Measurements from ENCODE around the gene RFT1.

Gene RFT1, protein sequence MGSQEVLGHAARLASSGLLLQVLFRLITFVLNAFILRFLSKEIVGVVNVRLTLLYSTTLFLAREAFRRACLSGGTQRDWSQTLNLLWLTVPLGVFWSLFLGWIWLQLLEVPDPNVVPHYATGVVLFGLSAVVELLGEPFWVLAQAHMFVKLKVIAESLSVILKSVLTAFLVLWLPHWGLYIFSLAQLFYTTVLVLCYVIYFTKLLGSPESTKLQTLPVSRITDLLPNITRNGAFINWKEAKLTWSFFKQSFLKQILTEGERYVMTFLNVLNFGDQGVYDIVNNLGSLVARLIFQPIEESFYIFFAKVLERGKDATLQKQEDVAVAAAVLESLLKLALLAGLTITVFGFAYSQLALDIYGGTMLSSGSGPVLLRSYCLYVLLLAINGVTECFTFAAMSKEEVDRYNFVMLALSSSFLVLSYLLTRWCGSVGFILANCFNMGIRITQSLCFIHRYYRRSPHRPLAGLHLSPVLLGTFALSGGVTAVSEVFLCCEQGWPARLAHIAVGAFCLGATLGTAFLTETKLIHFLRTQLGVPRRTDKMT

DNA sequence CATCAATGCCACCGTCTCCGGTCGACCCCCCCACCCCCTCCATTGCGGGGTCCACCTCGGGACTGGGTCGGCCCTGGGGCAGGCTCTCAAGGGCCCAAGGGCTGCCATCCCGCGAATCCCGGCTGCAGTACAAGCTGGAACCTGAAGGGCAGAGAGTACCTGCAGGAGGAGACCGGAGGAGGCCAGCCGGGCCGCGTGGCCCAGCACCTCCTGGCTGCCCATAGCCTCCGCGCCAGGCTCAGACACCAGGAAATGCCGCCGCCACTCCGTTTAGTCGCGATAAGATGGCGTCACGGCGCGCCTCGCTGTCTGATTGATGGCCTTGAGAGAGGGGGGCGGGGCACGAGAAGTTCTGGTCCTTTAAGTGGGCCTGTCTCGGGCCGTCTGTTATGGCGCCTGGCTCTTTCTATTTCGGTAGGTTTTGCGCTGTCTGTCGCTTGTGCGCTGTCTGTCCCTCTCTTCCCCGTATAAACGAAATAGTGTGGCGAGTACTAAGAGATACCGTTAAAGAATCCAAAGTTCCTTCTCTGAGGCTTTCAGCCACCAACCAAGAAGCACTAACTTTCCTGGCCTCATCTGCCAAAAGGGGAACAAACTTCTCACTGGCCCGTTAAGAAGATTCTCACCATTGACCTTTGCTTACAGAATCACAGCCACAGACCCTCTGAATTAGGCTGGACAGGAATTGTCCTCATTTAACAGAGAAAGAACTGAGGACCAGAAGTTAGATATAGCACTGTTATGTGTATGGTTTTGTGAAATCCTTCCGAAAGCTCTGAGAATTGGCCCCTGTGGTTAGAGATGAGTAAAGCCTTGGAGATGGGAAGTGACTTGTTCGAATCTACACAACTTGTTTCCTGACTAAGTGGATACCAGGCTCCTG, at the start of gene RFT1:
RFT1 (minus strand) TSS at position 257 of the 883 bp plus-strand sequence; CDS start at position 222, 35 bp downstream.
- Histone ChIP-seq H3K4me1 (ENCODE audit: control insufficient read depth, low read length) (peaks cover 32% of the 10 kb centered on the region), H3K27ac (ENCODE audit: low read depth, low read length) (peak within 1 kb of the TSS; percentile 65), H3K27me3 (ENCODE audit: control insufficient read depth, low read length) (no peaks in the 10 kb centered on the region)

DNA sequence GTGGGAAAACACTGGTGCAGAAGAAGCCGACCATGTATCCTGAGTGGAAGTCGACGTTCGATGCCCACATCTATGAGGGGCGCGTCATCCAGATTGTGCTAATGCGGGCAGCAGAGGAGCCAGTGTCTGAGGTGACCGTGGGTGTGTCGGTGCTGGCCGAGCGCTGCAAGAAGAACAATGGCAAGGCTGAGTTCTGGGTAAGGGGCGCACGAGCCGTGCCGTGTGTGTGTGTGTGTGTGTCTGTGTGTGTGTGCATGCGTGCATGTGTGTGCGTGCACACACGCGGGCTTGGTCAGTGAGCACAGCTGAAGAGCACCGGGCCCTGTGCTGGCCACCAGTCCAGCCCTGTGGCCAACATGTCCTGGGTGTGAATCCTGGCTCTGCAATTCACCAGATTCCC, 49.3 kb upstream of the RFT1 start:
- H4K20me1 ChIP-seq (ENCODE audit: control insufficient read depth, insufficient read depth, low read depth, low read length) = no peaks in the 10 kb centered on the region
- H3K4me1 ChIP-seq (ENCODE audit: control insufficient read depth, low read length) = peaks cover 72% of the 10 kb centered on the region
- peak overlapping the region; percentile 56 for H3K4me3 ChIP-seq (ENCODE audit: low read length)
- peaks cover 10% of the 10 kb centered on the region for H3F3A ChIP-seq (ENCODE audit: control insufficient read depth, insufficient read depth)
- H3K9me2 ChIP-seq (replicated peaks; ENCODE audit: control insufficient read depth, low read length) = no peaks in the 10 kb centered on the region
- H3K9me3 ChIP-seq (ENCODE audit: control insufficient read depth, insufficient read depth, low read length) = no peaks in the 10 kb centered on the region
- H3K27ac ChIP-seq (ENCODE audit: low read depth, low read length) = peak overlapping the region; percentile 88
- TF ChIP-seq, protein P1, sequence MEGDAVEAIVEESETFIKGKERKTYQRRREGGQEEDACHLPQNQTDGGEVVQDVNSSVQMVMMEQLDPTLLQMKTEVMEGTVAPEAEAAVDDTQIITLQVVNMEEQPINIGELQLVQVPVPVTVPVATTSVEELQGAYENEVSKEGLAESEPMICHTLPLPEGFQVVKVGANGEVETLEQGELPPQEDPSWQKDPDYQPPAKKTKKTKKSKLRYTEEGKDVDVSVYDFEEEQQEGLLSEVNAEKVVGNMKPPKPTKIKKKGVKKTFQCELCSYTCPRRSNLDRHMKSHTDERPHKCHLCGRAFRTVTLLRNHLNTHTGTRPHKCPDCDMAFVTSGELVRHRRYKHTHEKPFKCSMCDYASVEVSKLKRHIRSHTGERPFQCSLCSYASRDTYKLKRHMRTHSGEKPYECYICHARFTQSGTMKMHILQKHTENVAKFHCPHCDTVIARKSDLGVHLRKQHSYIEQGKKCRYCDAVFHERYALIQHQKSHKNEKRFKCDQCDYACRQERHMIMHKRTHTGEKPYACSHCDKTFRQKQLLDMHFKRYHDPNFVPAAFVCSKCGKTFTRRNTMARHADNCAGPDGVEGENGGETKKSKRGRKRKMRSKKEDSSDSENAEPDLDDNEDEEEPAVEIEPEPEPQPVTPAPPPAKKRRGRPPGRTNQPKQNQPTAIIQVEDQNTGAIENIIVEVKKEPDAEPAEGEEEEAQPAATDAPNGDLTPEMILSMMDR (IDR thresholded peaks at IDR 0.05; ENCODE audit: low read depth, low read length, poor library complexity, severe bottlenecking) = no peak
- no peak for TF ChIP-seq EZH2phosphoT487 (IDR thresholded peaks at IDR 0.05; ENCODE audit: borderline replicate concordance, low read length)
- H3K4me2 ChIP-seq (ENCODE audit: low read length) = peak overlapping the region; percentile 85
- H3K79me2 ChIP-seq (ENCODE audit: control insufficient read depth, low read length) = peaks cover 69% of the 10 kb centered on the region
- no peaks in the 10 kb centered on the region for H3K27me3 ChIP-seq (ENCODE audit: control insufficient read depth, low read length)
- peaks cover 80% of the 10 kb centered on the region for H3K36me3 ChIP-seq (ENCODE audit: control insufficient read depth, low read length)

More for the DNA sequence above, at the start of gene RFT1:
- Histone ChIP-seq H3K79me2 (ENCODE audit: control insufficient read depth, low read length) (peaks cover 46% of the 10 kb centered on the region), H3K4me2 (ENCODE audit: low read length) (peak within 1 kb of the TSS; percentile 89), H3K4me3 (ENCODE audit: low read length) (peak within 1 kb of the TSS; percentile 92), H3K36me3 (ENCODE audit: control insufficient read depth, low read length) (peaks cover 36% of the 10 kb centered on the region), H3K9me2 (replicated peaks; ENCODE audit: control insufficient read depth, low read length) (no peaks in the 10 kb centered on the region), H3K9me3 (ENCODE audit: control insufficient read depth, insufficient read depth, low read length) (no peaks in the 10 kb centered on the region), H3F3A (ENCODE audit: control insufficient read depth, insufficient read depth) (no peaks in the 10 kb centered on the region), H4K20me1 (ENCODE audit: control insufficient read depth, insufficient read depth, low read depth, low read length) (no peaks in the 10 kb centered on the region)
- TF ChIP-seq, protein P1 (IDR thresholded peaks at IDR 0.05; ENCODE audit: low read depth, low read length, poor library complexity, severe bottlenecking) = no peak
- TF ChIP-seq EZH2phosphoT487 (IDR thresholded peaks at IDR 0.05; ENCODE audit: borderline replicate concordance, low read length) = no peak

DNA sequence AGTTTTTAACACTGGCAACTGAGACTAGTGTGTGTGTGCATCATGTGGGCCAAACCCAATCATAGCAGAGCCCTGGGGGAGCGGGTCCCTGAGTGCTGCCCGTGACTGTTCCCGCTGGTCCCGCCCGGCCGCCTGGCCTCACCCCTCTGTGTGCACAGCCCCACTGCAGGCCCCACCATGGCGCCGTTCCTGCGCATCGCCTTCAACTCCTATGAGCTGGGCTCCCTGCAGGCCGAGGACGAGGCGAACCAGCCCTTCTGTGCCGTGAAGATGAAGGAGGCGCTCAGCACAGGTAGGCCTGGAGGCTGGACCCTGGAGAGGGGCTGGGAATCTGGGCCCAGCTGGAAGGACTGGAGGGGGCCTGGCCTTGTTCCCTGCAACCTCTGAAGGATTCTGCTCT, 48.0 kb upstream of the RFT1 start:
- Histone ChIP-seq H3K9me2 (replicated peaks; ENCODE audit: control insufficient read depth, low read length) (no peaks in the 10 kb centered on the region), H3K27me3 (ENCODE audit: control insufficient read depth, low read length) (no peaks in the 10 kb centered on the region), H3F3A (ENCODE audit: control insufficient read depth, insufficient read depth) (peaks cover 10% of the 10 kb centered on the region), H3K4me2 (ENCODE audit: low read length) (peak overlapping the region; percentile 85), H3K9me3 (ENCODE audit: control insufficient read depth, insufficient read depth, low read length) (no peaks in the 10 kb centered on the region), H3K36me3 (ENCODE audit: control insufficient read depth, low read length) (peaks cover 86% of the 10 kb centered on the region), H4K20me1 (ENCODE audit: control insufficient read depth, insufficient read depth, low read depth, low read length) (no peaks in the 10 kb centered on the region), H3K27ac (ENCODE audit: low read depth, low read length) (peak overlapping the region; percentile 88), H3K4me3 (ENCODE audit: low read length) (no peak overlapping the region), H3K79me2 (ENCODE audit: control insufficient read depth, low read length) (peaks cover 82% of the 10 kb centered on the region), H3K4me1 (ENCODE audit: control insufficient read depth, low read length) (peaks cover 86% of the 10 kb centered on the region)
- TF ChIP-seq, protein P1 (IDR thresholded peaks at IDR 0.05; ENCODE audit: low read depth, low read length, poor library complexity, severe bottlenecking) = no peak

Measured in DOHH2 (cell line).